ENCODE data around the gene SLC6A6.

Gene SLC6A6

DNA sequence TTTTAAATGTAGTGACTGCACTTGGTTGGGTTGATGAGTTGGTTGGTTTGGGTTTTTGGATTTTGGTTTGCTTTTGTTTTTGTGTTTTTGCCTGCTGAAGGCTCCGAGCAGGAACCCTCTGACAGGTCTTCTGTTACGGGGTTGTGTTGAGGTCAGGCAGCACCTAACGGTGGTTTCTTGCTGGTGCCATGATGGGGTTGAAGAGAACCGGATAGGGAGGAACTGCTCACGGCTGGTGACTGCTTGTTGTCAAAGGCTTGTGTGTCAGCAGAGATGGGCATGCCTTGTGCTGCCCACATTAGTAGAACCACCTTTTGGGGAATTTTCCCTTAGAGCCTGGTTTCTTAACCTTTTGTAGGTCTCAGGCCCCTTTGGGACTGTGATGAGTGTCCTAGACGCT lies 42.0 kb downstream of the SLC6A6 start:
- no peaks in the 10 kb centered on the region for H3K27me3 ChIP-seq (ENCODE audit: insufficient read depth, insufficient read length)
- no peak for DNase-seq (ENCODE audit: low read depth, low spot score)
- peaks cover 7% of the 10 kb centered on the region; the same call in 1 of the 2 replicates for H3K9me3 ChIP-seq (ENCODE audit: insufficient read depth, low read length)
- no peak for TF ChIP-seq SUZ12 (IDR thresholded peaks at IDR 0.05; ENCODE audit: extremely low read depth, insufficient read depth, insufficient read length)
- no peak for TF ChIP-seq ZNF274 (IDR thresholded peaks at IDR 0.05; ENCODE audit: low read depth, low read length)
- no peak for TF ChIP-seq YY1 (IDR thresholded peaks at IDR 0.05; ENCODE audit: insufficient read depth, insufficient read length)
- no peak overlapping the region for H3K4me3 ChIP-seq (ENCODE audit: insufficient read length, low read depth)
- no peak overlapping the region for H3K9ac ChIP-seq (ENCODE audit: insufficient read length, low read depth)
- H3K4me1 ChIP-seq (ENCODE audit: insufficient read depth, insufficient read length), result peaks cover 19% of the 10 kb centered on the region
- H3K36me3 ChIP-seq (ENCODE audit: insufficient read depth, insufficient read length, low read length), result peaks cover 80% of the 10 kb centered on the region

DNA sequence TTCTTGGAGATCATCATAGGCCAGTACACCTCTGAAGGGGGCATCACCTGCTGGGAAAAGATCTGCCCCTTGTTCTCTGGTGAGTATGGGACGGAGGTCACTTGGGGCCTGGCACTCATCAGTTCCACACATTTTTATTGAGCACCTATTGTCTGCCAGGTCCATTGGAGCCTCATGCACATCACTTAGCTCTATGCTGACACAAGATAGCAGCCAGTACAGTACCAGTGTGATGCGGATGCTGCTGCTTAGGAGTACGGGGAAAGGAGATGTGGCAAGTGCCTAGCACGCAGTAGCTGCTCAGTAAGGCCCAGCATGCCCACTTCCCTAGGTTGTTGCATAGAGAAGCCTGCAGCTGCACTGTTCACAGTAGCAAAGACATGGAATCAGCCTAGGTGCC lies 43.4 kb downstream of the SLC6A6 start:
- Histone ChIP-seq H3K4me1 (ENCODE audit: insufficient read depth, insufficient read length) (peaks cover 8% of the 10 kb centered on the region), H3K4me3 (ENCODE audit: insufficient read length, low read depth) (no peak overlapping the region), H3K9ac (ENCODE audit: insufficient read length, low read depth) (no peak overlapping the region), H3K9me3 (ENCODE audit: insufficient read depth, low read length) (peaks cover 7% of the 10 kb centered on the region; the same call in 1 of the 2 replicates), H3K36me3 (ENCODE audit: insufficient read depth, insufficient read length, low read length) (peaks cover 85% of the 10 kb centered on the region), H3K27me3 (ENCODE audit: insufficient read depth, insufficient read length) (no peaks in the 10 kb centered on the region)
- TF ChIP-seq SUZ12 (IDR thresholded peaks at IDR 0.05; ENCODE audit: extremely low read depth, insufficient read depth, insufficient read length) (no peak), YY1 (IDR thresholded peaks at IDR 0.05; ENCODE audit: insufficient read depth, insufficient read length) (no peak), ZNF274 (IDR thresholded peaks at IDR 0.05; ENCODE audit: low read depth, low read length) (no peak)
- DNase-seq (ENCODE audit: low read depth, low spot score), result no peak

DNA sequence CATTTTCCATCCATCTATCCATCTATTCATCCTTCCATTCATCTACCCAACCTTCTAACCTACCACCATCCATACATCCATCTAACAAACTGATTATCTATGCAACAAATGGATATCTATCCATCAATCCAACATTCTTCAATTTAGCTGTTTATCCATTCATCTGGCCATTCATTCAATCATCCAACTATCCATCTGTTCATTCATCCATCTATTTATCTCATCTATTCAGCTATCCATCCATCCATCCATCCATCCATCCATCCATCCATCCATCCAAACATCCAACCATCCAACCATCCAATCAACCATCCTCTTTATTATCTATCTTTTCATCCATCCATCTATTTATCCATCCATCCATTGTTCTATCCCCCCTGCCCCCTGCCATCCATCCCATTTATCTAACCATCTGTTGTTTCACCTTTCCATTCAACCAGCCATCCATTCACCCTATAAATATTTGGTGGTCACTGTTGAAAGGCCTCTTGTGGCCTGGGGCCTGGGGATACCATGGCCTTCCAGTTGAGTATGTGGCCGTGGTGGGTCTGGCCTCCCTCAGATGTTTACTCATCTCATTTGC lies 44.7 kb downstream of the SLC6A6 start:
- Histone ChIP-seq H3K4me3 (ENCODE audit: insufficient read length, low read depth) (no peak overlapping the region), H3K9me3 (ENCODE audit: insufficient read depth, low read length) (peaks cover 7% of the 10 kb centered on the region; the same call in 1 of the 2 replicates), H3K27me3 (ENCODE audit: insufficient read depth, insufficient read length) (no peaks in the 10 kb centered on the region), H3K4me1 (ENCODE audit: insufficient read depth, insufficient read length) (peaks cover 6% of the 10 kb centered on the region), H3K36me3 (ENCODE audit: insufficient read depth, insufficient read length, low read length) (peaks cover 91% of the 10 kb centered on the region), H3K9ac (ENCODE audit: insufficient read length, low read depth) (no peak overlapping the region)
- no peak for DNase-seq (ENCODE audit: low read depth, low spot score)
- TF ChIP-seq ZNF274 (IDR thresholded peaks at IDR 0.05; ENCODE audit: low read depth, low read length) (no peak), SUZ12 (IDR thresholded peaks at IDR 0.05; ENCODE audit: extremely low read depth, insufficient read depth, insufficient read length) (no peak), YY1 (IDR thresholded peaks at IDR 0.05; ENCODE audit: insufficient read depth, insufficient read length) (no peak)

DNA sequence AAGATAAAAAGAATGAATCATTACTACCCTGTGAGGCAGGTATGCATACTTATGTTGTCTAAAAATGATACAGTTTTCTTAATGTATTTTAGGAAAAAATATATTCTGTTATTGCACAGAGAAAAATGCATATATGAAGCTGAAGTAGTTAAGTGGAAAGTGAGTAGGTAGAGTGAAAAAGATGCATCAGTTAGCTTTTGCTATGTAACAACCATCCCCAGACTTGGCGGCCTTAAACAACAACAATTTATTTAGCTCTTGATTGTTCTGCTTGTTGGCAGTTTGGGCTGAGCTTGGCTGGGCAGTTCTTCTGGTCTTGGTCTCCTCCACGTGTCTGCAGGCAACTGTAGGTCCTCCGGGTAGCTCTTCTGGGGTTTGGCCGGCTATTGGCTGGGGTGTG lies 45.7 kb downstream of the SLC6A6 start:
- no peak overlapping the region for H3K9ac ChIP-seq (ENCODE audit: insufficient read length, low read depth)
- no peaks in the 10 kb centered on the region for H3K27me3 ChIP-seq (ENCODE audit: insufficient read depth, insufficient read length)
- H3K36me3 ChIP-seq (ENCODE audit: insufficient read depth, insufficient read length, low read length), result peaks cover 96% of the 10 kb centered on the region
- no peak for DNase-seq (ENCODE audit: low read depth, low spot score)
- peaks cover 7% of the 10 kb centered on the region; the same call in 1 of the 2 replicates for H3K9me3 ChIP-seq (ENCODE audit: insufficient read depth, low read length)
- no peak overlapping the region for H3K4me3 ChIP-seq (ENCODE audit: insufficient read length, low read depth)
- no peak for TF ChIP-seq ZNF274 (IDR thresholded peaks at IDR 0.05; ENCODE audit: low read depth, low read length)
- TF ChIP-seq YY1 (IDR thresholded peaks at IDR 0.05; ENCODE audit: insufficient read depth, insufficient read length), result no peak
- TF ChIP-seq SUZ12 (IDR thresholded peaks at IDR 0.05; ENCODE audit: extremely low read depth, insufficient read depth, insufficient read length), result no peak
- peaks cover 14% of the 10 kb centered on the region for H3K4me1 ChIP-seq (ENCODE audit: insufficient read depth, insufficient read length)

DNA sequence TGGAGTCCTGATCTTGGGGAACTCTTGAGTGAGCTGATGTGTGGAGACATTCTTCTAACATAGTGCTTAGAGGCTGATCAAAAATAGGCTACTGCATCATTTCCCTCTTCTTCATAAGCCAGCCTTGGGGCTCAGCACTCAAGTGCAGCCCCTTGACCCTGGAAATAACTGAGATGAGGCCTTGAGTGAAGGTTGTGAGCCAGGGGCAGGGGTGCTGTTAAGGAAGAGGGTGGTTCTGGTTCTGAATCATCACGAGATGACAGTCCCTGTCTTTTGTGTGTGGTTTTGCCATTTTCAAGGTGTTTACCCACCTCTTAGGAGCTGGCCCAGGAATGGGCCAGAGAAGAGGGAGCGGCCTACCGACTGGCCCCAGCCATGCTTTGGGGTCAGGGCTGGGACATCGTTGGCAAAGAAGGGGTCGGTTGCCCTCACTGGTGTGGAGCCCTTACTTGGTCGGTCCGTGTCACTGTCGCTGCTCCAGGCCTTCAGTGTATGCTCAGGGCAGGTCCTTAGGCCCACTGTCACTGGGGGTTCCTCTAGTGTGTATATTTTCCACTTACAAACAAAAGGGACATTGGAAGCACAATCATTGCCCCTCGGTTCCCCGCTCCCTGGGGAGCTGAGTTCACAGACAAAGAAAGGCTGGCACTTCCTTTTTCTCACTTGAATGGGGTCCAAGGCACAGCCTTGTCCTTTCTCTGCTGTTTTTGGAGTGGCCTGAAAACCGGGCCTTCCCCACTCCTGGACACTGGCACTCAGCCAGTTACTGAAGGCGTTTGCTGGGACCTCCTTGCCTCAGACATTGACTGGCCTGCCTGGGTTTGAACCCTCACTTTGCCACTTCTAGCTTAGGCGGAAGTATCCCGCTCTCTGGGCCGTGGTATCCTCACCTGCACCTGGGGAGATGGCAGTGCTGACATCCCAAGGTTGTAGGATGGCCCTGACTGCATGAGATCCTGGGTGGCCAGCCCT lies 46.6 kb downstream of the SLC6A6 start:
- TF ChIP-seq SUZ12 (IDR thresholded peaks at IDR 0.05; ENCODE audit: extremely low read depth, insufficient read depth, insufficient read length) (no peak), ZNF274 (IDR thresholded peaks at IDR 0.05; ENCODE audit: low read depth, low read length) (no peak), YY1 (IDR thresholded peaks at IDR 0.05; ENCODE audit: insufficient read depth, insufficient read length) (no peak)
- Histone ChIP-seq H3K9me3 (ENCODE audit: insufficient read depth, low read length) (peaks cover 7% of the 10 kb centered on the region; the same call in 1 of the 2 replicates), H3K36me3 (ENCODE audit: insufficient read depth, insufficient read length, low read length) (peaks cover 96% of the 10 kb centered on the region), H3K4me1 (ENCODE audit: insufficient read depth, insufficient read length) (peaks cover 14% of the 10 kb centered on the region), H3K9ac (ENCODE audit: insufficient read length, low read depth) (no peak overlapping the region), H3K4me3 (ENCODE audit: insufficient read length, low read depth) (no peak overlapping the region), H3K27me3 (ENCODE audit: insufficient read depth, insufficient read length) (no peaks in the 10 kb centered on the region)
- DNase-seq (ENCODE audit: low read depth, low spot score), result no peak

DNA sequence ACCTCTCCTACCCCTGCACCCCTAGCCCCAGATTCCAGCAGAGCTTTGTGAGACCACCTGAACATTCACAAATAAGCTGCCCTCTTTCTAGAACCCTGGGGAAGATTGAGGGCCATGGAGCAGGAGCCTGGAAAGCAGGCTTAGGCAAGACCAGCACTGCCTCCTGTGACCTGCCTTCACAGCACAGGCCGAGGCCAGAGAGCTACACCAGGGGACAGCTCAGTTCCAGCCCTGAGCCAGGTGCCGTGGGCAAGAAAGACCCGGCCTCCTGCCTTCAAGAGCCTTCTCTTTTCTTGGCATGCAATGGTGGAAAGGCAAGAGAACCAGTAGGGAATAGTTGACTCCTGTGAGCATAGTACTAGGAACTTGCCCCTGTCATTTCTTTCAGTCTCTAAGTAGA lies 48.1 kb downstream of the SLC6A6 start:
- Histone ChIP-seq H3K9ac (ENCODE audit: insufficient read length, low read depth) (no peak overlapping the region), H3K27me3 (ENCODE audit: insufficient read depth, insufficient read length) (no peaks in the 10 kb centered on the region), H3K36me3 (ENCODE audit: insufficient read depth, insufficient read length, low read length) (peaks cover 99% of the 10 kb centered on the region), H3K9me3 (ENCODE audit: insufficient read depth, low read length) (peaks cover 7% of the 10 kb centered on the region; the same call in 1 of the 2 replicates), H3K4me1 (ENCODE audit: insufficient read depth, insufficient read length) (peaks cover 14% of the 10 kb centered on the region), H3K4me3 (ENCODE audit: insufficient read length, low read depth) (no peak overlapping the region)
- DNase-seq (ENCODE audit: low read depth, low spot score), result no peak
- no peak for TF ChIP-seq YY1 (IDR thresholded peaks at IDR 0.05; ENCODE audit: insufficient read depth, insufficient read length)
- no peak for TF ChIP-seq ZNF274 (IDR thresholded peaks at IDR 0.05; ENCODE audit: low read depth, low read length)
- no peak for TF ChIP-seq SUZ12 (IDR thresholded peaks at IDR 0.05; ENCODE audit: extremely low read depth, insufficient read depth, insufficient read length)
